ENCODE results near the gene KCNMB1.
A peak's percentile ranks its signal among the peaks of the same experiment; 100 is the strongest.

KCNMB1 gene

GRCh38 chr5:170388818-170389549, at the start of gene KCNMB1:
Gene KCNMB1 (minus strand): TSS chr5:170389367. CDS start chr5:170385447, 3,920 bp downstream.
- DNase-seq = no peak

- no peak for DNase-seq
These were observed 49.4 kb upstream of the KCNMB1 start for GRCh38 chr5:170438581-170438980.

- no peak for DNase-seq
These were observed 48.6 kb upstream of the KCNMB1 start for GRCh38 chr5:170437621-170438375.

- no peak for DNase-seq
These were observed 47.2 kb upstream of the KCNMB1 start for GRCh38 chr5:170436335-170436734.

- no peak for DNase-seq
These were observed 45.9 kb upstream of the KCNMB1 start for GRCh38 chr5:170434966-170435605.

- no peak for DNase-seq
These were observed 43.5 kb upstream of the KCNMB1 start for GRCh38 chr5:170432669-170433068.

GRCh38 chr5:170431571-170431970, 42.4 kb upstream of the KCNMB1 start:
- DNase-seq = no peak

- no peak for DNase-seq
These were observed 41.8 kb upstream of the KCNMB1 start for GRCh38 chr5:170430866-170431437.

GRCh38 chr5:170430256-170430655, 41.1 kb upstream of the KCNMB1 start:
- no peak for DNase-seq

- no peak for DNase-seq
These were observed 39.8 kb upstream of the KCNMB1 start for GRCh38 chr5:170429014-170429413.

- no peak for DNase-seq
These were observed 38.6 kb upstream of the KCNMB1 start for GRCh38 chr5:170427672-170428236.

- no peak for DNase-seq
These were observed 37.6 kb upstream of the KCNMB1 start for GRCh38 chr5:170426786-170427185.

- DNase-seq = no peak
These were observed 37.1 kb upstream of the KCNMB1 start for GRCh38 chr5:170426149-170426767.

- no peak for DNase-seq
These were observed 36.6 kb upstream of the KCNMB1 start for GRCh38 chr5:170425731-170426130.

- DNase-seq = no peak
These were observed 35.5 kb upstream of the KCNMB1 start for GRCh38 chr5:170424629-170425028.

GRCh38 chr5:170423692-170424091, 34.5 kb upstream of the KCNMB1 start:
- no peak for DNase-seq

GRCh38 chr5:170421826-170422225, 32.7 kb upstream of the KCNMB1 start:
- DNase-seq = no peak

- peak; percentile 12 for DNase-seq
These were observed 31.7 kb upstream of the KCNMB1 start for GRCh38 chr5:170420806-170421412.

GRCh38 chr5:170419643-170420042, 30.5 kb upstream of the KCNMB1 start:
- DNase-seq = no peak

- no peak for DNase-seq
These were observed 29.6 kb upstream of the KCNMB1 start for GRCh38 chr5:170418736-170419135.

GRCh38 chr5:170416526-170416925, 27.4 kb upstream of the KCNMB1 start:
- no peak for DNase-seq

GRCh38 chr5:170414786-170415185, 25.6 kb upstream of the KCNMB1 start:
- DNase-seq = no peak
